ENCODE data around the gene ZNF746. TPM values are rescaled to one million over a fixed set of nuclear protein-coding genes. Genes with fewer than 3 reads are reported as not detected.

Gene ZNF746
- total RNA-seq, 1 donor from 2014 or later = 24.7 TPM

GRCh38 chr7:149459540-149460452 lies 37.8 kb downstream of the ZNF746 start:
- Histone ChIP-seq H3K36me3 (ENCODE audit: insufficient read depth, low read length) (peaks cover 14% of the 10 kb centered on the region), H3K4me3 (ENCODE audit: insufficient read depth, low read depth, low read length) (peak overlapping the region; percentile 71), H3K9ac (ENCODE audit: low read length) (peak overlapping the region; percentile 84), H2AFZ (ENCODE audit: low read depth, low read length) (peak overlapping the region; percentile 56), H3K27me3 (ENCODE audit: insufficient read depth, low read length) (no peaks in the 10 kb centered on the region), H3K4me2 (ENCODE audit: low read length) (peak overlapping the region; percentile 87), H3K9me3 (ENCODE audit: insufficient read depth, low read depth, low read length) (no peaks in the 10 kb centered on the region), H4K20me1 (ENCODE audit: insufficient read depth, low read length) (peaks cover 44% of the 10 kb centered on the region), H3K27ac (ENCODE audit: low read depth, low read length) (peak overlapping the region; percentile 22), H3K79me2 (ENCODE audit: insufficient read depth, low read length) (peaks cover 51% of the 10 kb centered on the region), H3K4me1 (ENCODE audit: insufficient read depth, low read length) (peaks cover 10% of the 10 kb centered on the region)
- peaks cover 5% of the 10 kb centered on the region for H3K27me3 Mint-ChIP-seq (ENCODE audit: low read depth, unreplicated experiment)
- H3K27ac Mint-ChIP-seq (ENCODE audit: unreplicated experiment) = no peak overlapping the region
- H3K4me1 Mint-ChIP-seq (ENCODE audit: low read depth, unreplicated experiment) = peaks cover 16% of the 10 kb centered on the region
- TF ChIP-seq, protein P1, sequence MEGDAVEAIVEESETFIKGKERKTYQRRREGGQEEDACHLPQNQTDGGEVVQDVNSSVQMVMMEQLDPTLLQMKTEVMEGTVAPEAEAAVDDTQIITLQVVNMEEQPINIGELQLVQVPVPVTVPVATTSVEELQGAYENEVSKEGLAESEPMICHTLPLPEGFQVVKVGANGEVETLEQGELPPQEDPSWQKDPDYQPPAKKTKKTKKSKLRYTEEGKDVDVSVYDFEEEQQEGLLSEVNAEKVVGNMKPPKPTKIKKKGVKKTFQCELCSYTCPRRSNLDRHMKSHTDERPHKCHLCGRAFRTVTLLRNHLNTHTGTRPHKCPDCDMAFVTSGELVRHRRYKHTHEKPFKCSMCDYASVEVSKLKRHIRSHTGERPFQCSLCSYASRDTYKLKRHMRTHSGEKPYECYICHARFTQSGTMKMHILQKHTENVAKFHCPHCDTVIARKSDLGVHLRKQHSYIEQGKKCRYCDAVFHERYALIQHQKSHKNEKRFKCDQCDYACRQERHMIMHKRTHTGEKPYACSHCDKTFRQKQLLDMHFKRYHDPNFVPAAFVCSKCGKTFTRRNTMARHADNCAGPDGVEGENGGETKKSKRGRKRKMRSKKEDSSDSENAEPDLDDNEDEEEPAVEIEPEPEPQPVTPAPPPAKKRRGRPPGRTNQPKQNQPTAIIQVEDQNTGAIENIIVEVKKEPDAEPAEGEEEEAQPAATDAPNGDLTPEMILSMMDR (IDR thresholded peaks at IDR 0.05; ENCODE audit: insufficient read depth, low read depth, low read length) = no peak
- no peak for TF ChIP-seq EZH2 (IDR thresholded peaks at IDR 0.05; ENCODE audit: insufficient read depth, low read length)
- peaks cover 2% of the 10 kb centered on the region for H3K9me3 Mint-ChIP-seq (ENCODE audit: unreplicated experiment)
- FAIRE-seq = no peak
- H3K4me3 Mint-ChIP-seq (ENCODE audit: unreplicated experiment) = no peak overlapping the region
- no peak for DNase-seq (ENCODE audit: low read depth)
- H3K36me3 Mint-ChIP-seq (ENCODE audit: low read depth, unreplicated experiment) = peaks cover 19% of the 10 kb centered on the region

- H4K20me1 ChIP-seq (ENCODE audit: insufficient read depth, low read length) = peaks cover 51% of the 10 kb centered on the region
- peak overlapping the region; percentile 72 for H3K9ac ChIP-seq (ENCODE audit: low read length)
- no peaks in the 10 kb centered on the region for H3K9me3 ChIP-seq (ENCODE audit: insufficient read depth, low read depth, low read length)
- peaks cover 20% of the 10 kb centered on the region for H3K36me3 ChIP-seq (ENCODE audit: insufficient read depth, low read length)
- DNase-seq (ENCODE audit: low read depth) (no peak), FAIRE-seq (no peak)
- Mint-ChIP-seq H3K4me1 (ENCODE audit: low read depth, unreplicated experiment) (peaks cover 16% of the 10 kb centered on the region), H3K4me3 (ENCODE audit: unreplicated experiment) (peak overlapping the region; percentile 87), H3K9me3 (ENCODE audit: unreplicated experiment) (peaks cover 2% of the 10 kb centered on the region), H3K36me3 (ENCODE audit: low read depth, unreplicated experiment) (peaks cover 19% of the 10 kb centered on the region), H3K27me3 (ENCODE audit: low read depth, unreplicated experiment) (no peaks in the 10 kb centered on the region), H3K27ac (ENCODE audit: unreplicated experiment) (peak overlapping the region; percentile 62)
- peaks cover 57% of the 10 kb centered on the region for H3K79me2 ChIP-seq (ENCODE audit: insufficient read depth, low read length)
- no peak for TF ChIP-seq EZH2 (IDR thresholded peaks at IDR 0.05; ENCODE audit: insufficient read depth, low read length)
- TF ChIP-seq, protein P1 (IDR thresholded peaks at IDR 0.05; ENCODE audit: insufficient read depth, low read depth, low read length) = no peak
- H3K4me3 ChIP-seq (ENCODE audit: insufficient read depth, low read depth, low read length) = peak overlapping the region; percentile 57
- no peak overlapping the region for H3K27ac ChIP-seq (ENCODE audit: low read depth, low read length)
- peak overlapping the region; percentile 56 for H2AFZ ChIP-seq (ENCODE audit: low read depth, low read length)
- H3K27me3 ChIP-seq (ENCODE audit: insufficient read depth, low read length) = no peaks in the 10 kb centered on the region
- peak overlapping the region; percentile 87 for H3K4me2 ChIP-seq (ENCODE audit: low read length)
- peaks cover 10% of the 10 kb centered on the region for H3K4me1 ChIP-seq (ENCODE audit: insufficient read depth, low read length)
These were observed 38.4 kb downstream of the ZNF746 start for GRCh38 chr7:149459201-149459539.

GRCh38 chr7:149458235-149458634 lies 39.4 kb downstream of the ZNF746 start:
- peaks cover 57% of the 10 kb centered on the region for H3K79me2 ChIP-seq (ENCODE audit: insufficient read depth, low read length)
- peak overlapping the region; percentile 87 for H3K4me2 ChIP-seq (ENCODE audit: low read length)
- no peak for DNase-seq (ENCODE audit: low read depth)
- Mint-ChIP-seq H3K36me3 (ENCODE audit: low read depth, unreplicated experiment) (peaks cover 19% of the 10 kb centered on the region), H3K27me3 (ENCODE audit: low read depth, unreplicated experiment) (no peaks in the 10 kb centered on the region), H3K4me3 (ENCODE audit: unreplicated experiment) (peak overlapping the region; percentile 87), H3K27ac (ENCODE audit: unreplicated experiment) (no peak overlapping the region), H3K4me1 (ENCODE audit: low read depth, unreplicated experiment) (peaks cover 16% of the 10 kb centered on the region), H3K9me3 (ENCODE audit: unreplicated experiment) (peaks cover 2% of the 10 kb centered on the region)
- H3K4me1 ChIP-seq (ENCODE audit: insufficient read depth, low read length) = peaks cover 10% of the 10 kb centered on the region
- no peak overlapping the region for H3K9ac ChIP-seq (ENCODE audit: low read length)
- H4K20me1 ChIP-seq (ENCODE audit: insufficient read depth, low read length) = peaks cover 56% of the 10 kb centered on the region
- H3K27ac ChIP-seq (ENCODE audit: low read depth, low read length) = no peak overlapping the region
- H3K4me3 ChIP-seq (ENCODE audit: insufficient read depth, low read depth, low read length) = no peak overlapping the region
- no peak for TF ChIP-seq EZH2 (IDR thresholded peaks at IDR 0.05; ENCODE audit: insufficient read depth, low read length)
- TF ChIP-seq, protein P1 (IDR thresholded peaks at IDR 0.05; ENCODE audit: insufficient read depth, low read depth, low read length) = no peak
- peaks cover 27% of the 10 kb centered on the region for H3K36me3 ChIP-seq (ENCODE audit: insufficient read depth, low read length)
- no peak overlapping the region for H2AFZ ChIP-seq (ENCODE audit: low read depth, low read length)
- no peaks in the 10 kb centered on the region for H3K9me3 ChIP-seq (ENCODE audit: insufficient read depth, low read depth, low read length)
- H3K27me3 ChIP-seq (ENCODE audit: insufficient read depth, low read length) = no peaks in the 10 kb centered on the region
- no peak for FAIRE-seq
